NK-92 treated with Interleukin-12 subunit alpha and Interleukin-12 subunit beta, amount 100 ng/mL, for 24 hours (cell line): Measurements from ENCODE around the gene FADD.
A peak's percentile ranks its signal among the peaks of the same experiment; 100 is the strongest.

Experiments used
- DNase-seq: peaks from one replicate; lab custom pipeline; 2025; lab: John Stamatoyannopoulos, UW

The FADD gene

DNA sequence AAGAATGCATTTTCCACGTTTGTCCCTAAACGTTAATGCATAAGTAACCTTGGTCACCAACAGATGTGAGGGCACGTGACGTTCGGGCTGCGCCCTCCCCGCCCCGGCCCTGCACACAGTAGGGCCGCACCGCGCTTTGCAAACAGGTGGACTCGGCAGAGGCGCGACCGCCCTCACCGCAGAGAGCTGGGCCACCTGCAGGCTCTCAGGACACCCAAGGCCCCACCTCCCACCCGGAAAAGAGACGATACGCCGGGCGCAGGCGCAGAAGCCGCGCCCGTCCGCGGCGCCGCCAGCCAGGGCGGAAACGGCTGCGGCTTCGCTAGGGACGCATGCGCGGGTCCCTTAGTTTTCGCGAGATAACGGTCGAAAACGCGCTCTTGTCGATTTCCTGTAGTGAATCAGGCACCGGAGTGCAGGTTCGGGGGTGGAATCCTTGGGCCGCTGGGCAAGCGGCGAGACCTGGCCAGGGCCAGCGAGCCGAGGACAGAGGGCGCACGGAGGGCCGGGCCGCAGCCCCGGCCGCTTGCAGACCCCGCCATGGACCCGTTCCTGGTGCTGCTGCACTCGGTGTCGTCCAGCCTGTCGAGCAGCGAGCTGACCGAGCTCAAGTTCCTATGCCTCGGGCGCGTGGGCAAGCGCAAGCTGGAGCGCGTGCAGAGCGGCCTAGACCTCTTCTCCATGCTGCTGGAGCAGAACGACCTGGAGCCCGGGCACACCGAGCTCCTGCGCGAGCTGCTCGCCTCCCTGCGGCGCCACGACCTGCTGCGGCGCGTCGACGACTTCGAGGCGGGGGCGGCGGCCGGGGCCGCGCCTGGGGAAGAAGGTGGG is at the start of gene FADD:
TSS of gene FADD (plus strand) at position 377 of the 831 bp plus-strand sequence. CDS start at position 541, 164 bp downstream.
- DNase-seq: peak; percentile 89

DNA sequence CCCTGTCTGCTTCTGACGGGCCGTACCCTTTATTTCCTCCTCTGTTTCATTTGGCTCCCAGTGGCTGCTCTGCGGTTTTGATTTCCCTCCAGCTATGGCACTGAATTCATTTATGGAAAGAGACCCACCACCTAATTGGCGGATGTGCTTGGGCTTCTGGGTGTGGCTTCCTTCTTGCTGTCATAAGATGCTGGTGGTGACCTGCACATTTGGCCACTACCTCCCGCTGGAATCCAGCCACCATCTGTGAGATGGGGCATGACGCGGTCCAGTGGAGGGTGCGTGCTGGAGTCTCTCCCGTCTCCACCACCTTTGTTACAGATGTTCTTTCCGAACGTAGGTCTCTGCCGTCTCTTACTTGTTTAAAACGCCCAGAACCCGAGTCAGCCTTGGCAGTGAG is 47.7 kb upstream of the FADD start:
- DNase-seq: no peak

DNA sequence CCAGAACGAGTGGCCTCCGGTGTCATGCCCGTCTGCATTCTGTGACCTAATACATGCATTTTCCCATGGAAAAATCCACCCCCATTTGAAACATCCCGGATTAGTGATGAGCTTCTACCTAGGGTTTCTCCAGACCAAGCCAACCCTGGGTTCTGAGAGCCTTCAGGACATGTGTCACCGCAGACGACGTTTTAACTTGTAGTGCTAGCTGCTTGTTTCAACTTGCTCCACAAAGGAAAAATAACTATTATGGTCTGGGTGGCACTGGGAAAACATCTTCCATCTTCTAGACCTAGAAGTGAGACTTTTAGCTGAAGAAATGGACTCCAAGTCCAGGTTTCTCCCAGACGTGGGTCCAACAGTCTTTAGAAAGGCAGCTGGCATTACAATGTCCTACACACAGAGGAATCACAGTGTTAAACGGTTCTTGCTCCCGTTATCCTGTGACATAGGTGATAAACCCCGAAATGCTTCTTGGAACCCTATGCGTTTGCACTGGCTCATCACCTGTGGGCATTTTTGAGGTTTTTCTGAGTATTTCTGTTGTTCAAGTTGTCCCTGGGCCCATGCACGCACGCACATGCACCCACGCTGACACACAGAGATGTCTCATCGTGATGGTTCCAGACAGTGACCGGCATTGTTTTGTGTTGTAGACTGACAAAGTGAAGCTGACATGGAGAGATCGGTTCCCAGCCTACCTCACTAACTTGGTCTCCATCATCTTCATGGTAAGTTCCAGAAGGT is 46.6 kb upstream of the FADD start:
- no peak for DNase-seq

GRCh38 chr11:70158201-70158600 is 44.9 kb upstream of the FADD start:
- no peak for DNase-seq

DNA sequence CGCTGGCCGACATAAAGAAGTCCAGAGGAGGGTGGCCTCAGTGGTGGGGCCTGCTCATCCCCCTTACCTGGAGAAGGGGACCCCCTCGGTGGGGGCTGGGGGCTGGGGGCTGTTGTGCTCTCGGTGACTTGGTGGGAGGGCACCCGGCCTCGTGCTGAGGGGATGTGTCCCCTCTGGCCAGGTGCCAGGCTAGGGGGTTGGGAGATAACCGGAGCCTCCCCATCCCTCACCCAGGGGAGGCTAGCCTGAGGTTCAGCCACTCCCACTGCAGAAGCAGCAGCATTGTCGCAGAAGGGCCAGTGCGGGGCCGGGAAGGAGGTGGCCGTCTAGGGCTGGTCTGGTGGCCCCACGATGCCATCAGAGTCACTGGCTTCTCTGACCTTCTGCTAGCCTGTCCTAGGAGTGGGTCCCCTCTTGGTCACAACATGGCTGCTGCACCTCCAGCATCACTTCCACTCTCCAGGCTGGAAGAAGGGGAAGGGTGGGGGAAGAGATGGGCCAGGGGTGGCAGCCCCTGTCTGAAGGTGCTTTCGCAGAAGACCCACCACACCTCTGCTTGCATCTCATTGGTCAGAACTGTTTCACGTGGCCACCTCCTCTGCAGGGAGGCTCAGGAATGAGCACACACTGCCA is 44.2 kb upstream of the FADD start:
- DNase-seq: no peak

DNA sequence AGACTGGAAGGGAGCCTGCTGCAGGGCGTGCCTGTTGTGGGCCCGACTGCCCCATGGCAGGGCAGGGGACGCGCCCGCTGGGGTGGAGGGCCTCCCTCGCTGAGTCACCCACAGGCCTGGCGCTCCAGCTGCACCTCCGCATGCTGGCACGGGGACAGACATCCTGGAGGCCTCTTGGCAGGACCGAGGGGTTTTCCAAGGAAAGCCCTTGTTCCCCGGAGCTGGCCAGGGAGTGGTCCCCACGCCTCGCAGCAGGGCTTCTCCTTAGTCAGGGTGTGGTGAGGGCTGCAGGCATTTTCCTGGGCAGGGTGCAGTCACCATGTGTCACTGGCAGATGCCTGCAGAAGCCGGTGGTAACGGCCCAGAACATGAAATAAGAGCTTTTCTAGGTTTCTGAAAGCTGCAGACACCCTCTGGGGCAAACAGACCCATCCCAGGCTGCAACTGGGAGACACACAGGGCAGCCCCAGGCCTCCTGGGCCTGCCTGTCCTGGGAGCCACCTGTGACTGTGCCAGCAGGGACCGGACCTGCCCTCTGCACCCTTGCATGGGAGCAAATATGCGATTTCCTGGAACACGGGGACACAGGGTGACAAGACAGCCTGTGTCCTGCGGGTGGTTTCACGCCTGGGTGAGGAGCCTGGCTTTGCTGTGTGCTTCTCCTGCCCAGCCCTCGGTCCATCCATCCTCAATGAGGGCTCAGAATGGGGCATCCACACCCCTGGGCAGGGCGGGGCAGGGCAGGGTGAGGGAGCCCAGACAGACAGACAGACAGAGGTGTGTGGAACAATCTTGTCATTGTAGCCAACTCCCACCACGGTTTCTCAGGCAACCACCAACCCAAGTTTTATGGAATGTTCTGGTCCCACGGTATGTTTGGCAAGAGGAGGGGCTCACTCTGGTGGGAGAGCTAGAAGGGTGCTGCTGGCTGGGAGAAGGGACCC is 43.2 kb upstream of the FADD start:
- DNase-seq: no peak

DNA sequence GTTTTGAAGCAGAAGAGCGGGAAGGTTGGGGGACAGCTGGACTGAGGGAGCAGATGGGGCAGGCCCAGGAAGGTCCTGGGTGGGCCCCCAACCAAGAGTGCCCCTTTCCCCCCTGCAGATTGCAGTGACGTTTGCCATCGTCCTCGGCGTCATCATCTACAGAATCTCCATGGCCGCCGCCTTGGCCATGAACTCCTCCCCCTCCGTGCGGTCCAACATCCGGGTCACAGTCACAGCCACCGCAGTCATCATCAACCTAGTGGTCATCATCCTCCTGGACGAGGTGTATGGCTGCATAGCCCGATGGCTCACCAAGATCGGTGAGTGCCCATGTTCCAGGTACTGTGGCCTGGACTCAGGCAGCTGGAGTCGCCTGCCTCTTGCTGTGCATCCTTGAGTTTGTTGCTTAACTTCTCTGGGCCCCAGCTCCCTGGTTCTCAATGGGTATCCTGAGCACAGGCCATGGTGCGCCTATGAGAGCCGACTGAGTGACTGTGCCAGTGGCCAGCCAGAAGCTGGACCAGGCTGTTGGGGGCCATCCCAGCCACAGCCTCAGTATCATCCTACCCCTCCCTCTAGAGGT is 42.0 kb upstream of the FADD start:
- no peak for DNase-seq

DNA sequence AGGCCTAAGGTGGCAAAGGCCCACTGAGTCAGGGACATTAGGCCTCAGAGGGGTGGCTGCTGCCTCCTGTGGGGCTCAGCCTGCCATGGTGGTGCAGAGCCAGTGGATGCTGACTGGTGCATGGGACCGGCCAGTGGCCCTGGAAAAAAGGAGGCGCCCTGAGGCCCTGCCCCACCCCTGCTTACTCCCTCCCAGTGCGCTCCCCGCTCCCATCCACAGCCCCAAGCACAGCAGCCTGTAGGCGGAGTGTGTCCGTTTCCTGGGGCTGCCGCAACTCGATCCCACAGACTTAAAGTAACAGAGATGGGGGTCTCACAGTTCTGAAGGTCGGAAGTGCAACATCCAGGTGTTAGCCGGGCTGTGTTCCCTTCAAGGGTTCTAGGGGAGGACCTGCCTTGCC is 38.4 kb upstream of the FADD start:
- no peak for DNase-seq

- no peak for DNase-seq
Measured at GRCh38 chr11:70167120-70167519, 36.0 kb upstream of the FADD start.

DNA sequence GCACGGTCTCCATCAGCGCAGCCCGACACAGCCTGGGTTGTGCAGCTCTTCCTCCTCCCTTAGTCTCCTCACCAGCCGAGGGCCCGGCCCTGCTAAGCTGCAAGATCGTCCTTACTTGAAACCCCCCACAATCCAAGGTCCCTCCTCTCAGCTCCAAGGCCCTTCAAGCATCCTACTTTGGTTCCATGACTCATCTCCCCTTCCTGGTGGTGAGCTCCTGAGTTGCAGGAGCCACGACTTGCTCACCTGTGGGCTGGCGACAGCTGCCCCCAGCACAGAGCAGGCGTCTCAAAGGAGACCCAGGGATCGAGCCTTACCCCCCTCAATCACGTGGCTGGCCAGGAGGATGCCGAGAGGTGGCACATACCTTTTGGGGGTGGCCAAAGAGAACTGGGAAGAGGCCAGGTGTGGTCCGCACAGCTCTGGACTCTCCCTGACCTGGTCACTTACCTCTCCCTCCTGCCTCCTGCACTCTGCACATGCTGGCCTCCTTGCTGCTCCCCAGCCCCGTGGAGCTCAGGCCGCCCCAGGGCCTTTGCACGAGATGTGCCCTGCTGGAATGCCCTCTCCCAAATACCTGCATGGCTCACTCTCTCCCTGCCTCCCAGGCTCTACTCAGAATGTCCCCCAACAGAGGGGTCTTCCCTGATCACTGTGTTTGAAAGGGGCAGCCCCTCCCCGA is 35.2 kb upstream of the FADD start:
- DNase-seq: no peak

- no peak for DNase-seq
Measured at GRCh38 chr11:70168405-70168754, 34.7 kb upstream of the FADD start.

- no peak for DNase-seq
Measured at GRCh38 chr11:70169127-70169526, 34.0 kb upstream of the FADD start.

DNA sequence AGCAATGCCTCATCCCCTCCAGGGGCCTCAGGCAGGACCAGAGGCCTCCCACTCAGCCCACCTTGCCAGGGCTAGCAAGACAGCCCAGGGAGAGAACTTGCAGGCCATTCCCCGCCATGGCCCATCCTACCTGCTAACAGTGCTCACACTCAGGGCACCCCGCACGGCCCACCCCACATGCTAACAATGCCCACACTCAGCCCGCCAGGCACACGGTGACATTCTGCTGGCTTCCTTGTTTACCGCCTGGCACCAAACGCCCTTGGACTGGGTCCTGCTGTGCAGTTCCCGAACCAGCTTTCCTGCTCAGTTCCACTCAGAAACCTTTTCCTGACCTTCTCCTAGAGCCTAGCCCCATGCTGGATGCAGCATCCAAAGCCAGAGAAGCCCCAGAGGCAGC is 33.5 kb upstream of the FADD start:
- DNase-seq: no peak

DNA sequence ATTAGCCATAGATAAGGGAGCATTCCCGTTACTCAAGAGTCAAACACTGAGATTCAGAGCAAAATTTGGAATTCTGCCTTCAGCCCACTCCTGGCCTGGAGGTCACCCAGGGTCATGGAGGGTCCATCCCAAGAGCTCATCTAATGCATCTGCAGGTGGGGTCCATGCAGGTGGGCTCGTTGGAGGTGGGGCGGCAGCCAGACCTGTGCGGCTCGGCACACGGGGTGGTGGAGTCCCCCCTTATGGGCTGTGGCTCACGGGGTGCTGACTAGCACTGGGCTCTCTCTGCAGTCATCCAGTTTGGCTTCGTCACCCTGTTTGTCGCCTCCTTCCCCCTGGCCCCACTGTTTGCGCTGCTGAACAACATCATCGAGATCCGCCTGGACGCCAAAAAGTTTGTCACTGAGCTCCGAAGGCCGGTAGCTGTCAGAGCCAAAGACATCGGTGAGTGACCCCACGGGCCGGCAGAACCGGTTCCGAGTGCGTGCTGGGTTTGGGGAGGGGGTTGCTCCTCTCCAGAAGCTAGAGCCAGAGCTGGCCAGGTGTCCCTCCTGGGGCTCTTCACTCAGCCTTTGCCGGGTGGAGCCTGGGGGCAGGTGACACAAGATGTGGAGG is 32.4 kb upstream of the FADD start:
- DNase-seq: no peak

DNA sequence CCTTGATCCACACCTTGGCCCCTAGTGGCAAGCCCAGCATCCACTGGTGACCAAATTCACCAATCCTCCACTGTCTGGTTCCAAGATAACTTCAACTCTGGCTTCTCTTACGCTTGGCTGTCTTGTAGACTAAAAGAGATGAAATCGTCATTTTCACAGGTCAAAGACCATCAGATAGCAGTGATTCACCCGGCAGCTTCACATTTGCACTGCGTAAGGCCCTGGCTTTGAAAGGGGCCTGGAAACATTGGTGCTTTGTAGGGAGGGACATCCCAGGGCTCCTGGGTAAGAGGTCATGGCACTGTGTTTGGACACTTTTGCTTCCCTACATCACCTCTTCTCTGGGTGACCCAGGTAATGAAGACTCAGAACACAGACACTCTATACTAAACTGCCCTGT is 30.1 kb upstream of the FADD start:
- no peak for DNase-seq

DNA sequence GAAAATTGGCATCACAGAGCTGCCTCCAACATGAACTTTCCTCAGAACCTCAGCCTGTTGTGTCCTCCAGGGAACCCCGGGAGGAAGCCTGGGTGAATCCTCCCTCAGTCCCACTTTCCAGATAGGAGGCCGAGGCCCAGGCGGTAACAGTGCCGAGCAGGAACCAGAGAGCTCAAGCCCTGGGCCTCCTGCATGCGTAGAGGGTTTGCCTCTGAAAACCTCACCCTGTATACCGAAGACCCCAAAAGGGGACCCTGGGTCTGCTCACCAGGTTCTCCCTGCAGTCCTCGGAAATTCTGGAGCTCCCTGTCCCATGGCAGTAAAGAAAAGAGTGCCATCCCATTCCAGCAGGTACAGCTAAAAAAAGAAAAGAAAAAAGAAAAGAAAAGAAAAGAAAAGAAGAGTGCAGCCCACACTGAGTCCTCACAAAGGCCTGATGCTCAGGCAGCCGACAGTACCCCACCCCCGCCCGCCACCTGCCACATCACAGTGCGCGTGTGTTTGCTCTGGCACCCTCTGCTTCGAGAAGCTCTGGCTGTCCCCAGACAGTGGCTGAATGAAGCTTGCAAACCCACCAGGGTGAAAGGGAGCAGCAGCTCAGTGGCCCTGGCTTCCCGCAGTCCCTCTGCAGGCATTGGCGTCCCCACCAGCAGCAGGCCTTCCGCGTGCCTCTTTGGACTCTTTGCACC is 28.4 kb upstream of the FADD start:
- DNase-seq: no peak

DNA sequence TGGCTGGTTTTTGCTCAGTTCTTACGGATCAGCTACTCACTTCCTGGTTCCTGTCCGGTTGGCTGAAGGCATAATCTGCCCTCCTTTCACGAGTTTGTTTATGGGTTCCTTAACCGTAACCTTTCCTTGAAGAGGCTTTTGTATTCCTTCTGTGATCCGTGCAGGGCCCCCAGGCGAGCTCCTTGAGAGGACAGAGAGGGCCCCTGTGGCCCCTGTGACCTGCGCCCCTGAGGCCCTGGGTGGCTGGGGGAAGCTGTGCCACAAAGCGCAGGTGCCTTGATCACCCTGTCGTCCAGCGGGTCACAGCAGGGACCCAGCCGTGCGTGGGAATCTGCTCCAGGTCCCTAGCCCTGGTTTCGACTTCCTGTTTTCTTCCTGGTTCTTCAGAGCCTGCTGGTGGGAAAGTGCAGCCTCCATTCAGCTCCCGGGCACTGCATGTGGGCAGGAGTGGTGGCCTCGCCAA is 27.8 kb upstream of the FADD start:
- no peak for DNase-seq

DNA sequence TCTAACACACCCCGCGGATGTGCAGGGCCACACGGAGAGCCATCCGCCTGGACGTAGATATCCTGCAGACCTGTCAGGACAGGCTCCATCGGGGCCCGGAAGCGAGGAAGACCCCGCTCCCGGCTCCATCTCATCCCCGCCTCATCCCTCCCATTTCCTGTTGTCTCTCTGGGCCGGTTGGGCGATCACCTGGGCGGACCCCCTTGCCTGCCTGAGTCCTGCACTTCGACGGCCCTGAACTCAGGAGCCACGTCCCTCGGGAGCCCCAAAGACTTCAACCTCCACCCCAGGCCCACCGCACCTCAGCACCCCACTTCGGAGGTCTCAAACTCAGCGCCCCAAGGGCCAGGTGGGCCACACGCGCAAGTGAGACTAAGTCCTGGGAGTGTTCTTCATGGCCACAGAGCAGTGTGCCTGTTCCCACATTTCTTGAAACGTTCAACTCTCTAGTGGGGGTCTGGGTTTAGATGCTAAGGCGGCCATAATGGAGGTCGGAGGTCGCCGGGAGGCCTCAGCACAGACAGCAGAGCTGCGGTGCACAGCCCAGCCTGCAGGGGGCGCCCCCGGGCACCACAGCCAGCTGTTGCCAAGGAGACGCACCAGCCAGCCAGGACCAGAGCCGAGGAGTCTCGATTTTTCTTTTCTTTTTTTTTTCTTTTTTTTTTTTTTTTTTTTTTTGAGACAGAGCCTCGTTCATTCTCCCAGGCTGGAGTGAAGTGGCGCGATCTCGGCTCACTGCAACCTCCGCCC is 26.0 kb upstream of the FADD start:
- peak; percentile 23 for DNase-seq

GRCh38 chr11:70180906-70181305 is 22.2 kb upstream of the FADD start:
- no peak for DNase-seq
